Ishikawa (cell line): ENCODE measurements around the gene MAPK4.

ENCODE experiments used
- CEBPB ChIP-seq: IDR thresholded peaks from 2 replicates; pipeline ENCODE4 v1.6.1; 2012
- CREB1 ChIP-seq: IDR thresholded peaks from 2 replicates; pipeline ENCODE4 v1.6.1; 2012; ENCODE audit warnings: low read depth
- EGR1 ChIP-seq: IDR thresholded peaks from 2 replicates; pipeline ENCODE4 v1.6.1; 2012
- EP300 ChIP-seq: IDR thresholded peaks from 2 replicates; pipeline ENCODE4 v1.6.1; 2012; ENCODE audit warnings: borderline replicate concordance
- FOXM1 ChIP-seq: IDR thresholded peaks from 2 replicates; pipeline ENCODE4 v1.6.1; 2012; ENCODE audit warnings: low read depth, borderline replicate concordance
- MAX ChIP-seq: IDR thresholded peaks from 2 replicates; pipeline ENCODE4 v1.6.1; 2012
- NFIC ChIP-seq: IDR thresholded peaks from 2 replicates; pipeline ENCODE4 v1.6.1; 2012
- RAD21 ChIP-seq: IDR thresholded peaks from 2 replicates; pipeline ENCODE4 v1.6.1; 2012; ENCODE audit warnings: low read depth
- REST ChIP-seq: IDR thresholded peaks from 2 replicates; pipeline ENCODE4 v1.6.1; 2012; ENCODE audit warnings: low read depth, mild to moderate bottlenecking
- TAF1 ChIP-seq: IDR thresholded peaks from 2 replicates; pipeline ENCODE4 v1.6.1; 2012; ENCODE audit warnings: low read depth, mild to moderate bottlenecking
- TCF12 ChIP-seq: IDR thresholded peaks from 2 replicates; pipeline ENCODE4 v1.6.1; 2012; ENCODE audit warnings: low read depth
- TEAD4 ChIP-seq: IDR thresholded peaks from 2 replicates; pipeline ENCODE4 v1.6.1; 2012
- USF1 ChIP-seq: IDR thresholded peaks from 2 replicates; pipeline ENCODE4 v1.6.1; 2012
- YY1 ChIP-seq: IDR thresholded peaks from 2 replicates; pipeline ENCODE4 v1.6.1; 2012; ENCODE audit warnings: low read depth
- ZBTB7A ChIP-seq: IDR thresholded peaks from 2 replicates; pipeline ENCODE4 v1.6.1; 2012; ENCODE audit warnings: low read depth

MAPK4 gene

GRCh38 chr18:50749421-50749820 is 189.5 kb downstream of the MAPK4 start:
- no peak for TF ChIP-seq NFIC
- TF ChIP-seq FOXM1 = no peak
- no peak for TF ChIP-seq ZBTB7A
- TF ChIP-seq MAX = no peak
- no peak for TF ChIP-seq EGR1
- no peak for TF ChIP-seq EP300
- no peak for TF ChIP-seq CREB1
- TF ChIP-seq YY1 = no peak
- TF ChIP-seq USF1 = no peak
- TF ChIP-seq CEBPB = no peak
- no peak for TF ChIP-seq TEAD4
- no peak for TF ChIP-seq REST
- TF ChIP-seq RAD21 = no peak
- TF ChIP-seq TCF12 = no peak
- TF ChIP-seq TAF1 = no peak

GRCh38 chr18:50749945-50750344 is 190.1 kb downstream of the MAPK4 start:
- TF ChIP-seq REST (no peak), TCF12 (no peak)

- TF ChIP-seq USF1 = no peak
- no peak for TF ChIP-seq EGR1
- no peak for TF ChIP-seq CREB1
- TF ChIP-seq MAX = no peak
- TF ChIP-seq YY1 = no peak
- TF ChIP-seq ZBTB7A = no peak
- TF ChIP-seq TCF12 = no peak
- no peak for TF ChIP-seq TAF1
- no peak for TF ChIP-seq FOXM1
- TF ChIP-seq TEAD4 = no peak
- no peak for TF ChIP-seq REST
- TF ChIP-seq RAD21 = no peak
- no peak for TF ChIP-seq NFIC
These were observed 190.7 kb downstream of the MAPK4 start for GRCh38 chr18:50750546-50750945.

GRCh38 chr18:50751490-50751889 is 191.6 kb downstream of the MAPK4 start:
- no peak for TF ChIP-seq CEBPB
- no peak for TF ChIP-seq FOXM1
- no peak for TF ChIP-seq REST
- TF ChIP-seq CREB1 = no peak
- TF ChIP-seq TCF12 = no peak
- no peak for TF ChIP-seq USF1
- TF ChIP-seq TAF1 = no peak
